HG03039 (cell line): ENCODE results near the gene KCNJ2.

Experiments used
- ATAC-seq: cut with Tn5 transposase; IDR thresholded peaks from one replicate; pipeline ENCODE4 v1.9.1; 2021; ENCODE audit warnings: mild to moderate bottlenecking, moderate library complexity; ENCODE audit not compliant: unreplicated experiment

The KCNJ2 gene

DNA sequence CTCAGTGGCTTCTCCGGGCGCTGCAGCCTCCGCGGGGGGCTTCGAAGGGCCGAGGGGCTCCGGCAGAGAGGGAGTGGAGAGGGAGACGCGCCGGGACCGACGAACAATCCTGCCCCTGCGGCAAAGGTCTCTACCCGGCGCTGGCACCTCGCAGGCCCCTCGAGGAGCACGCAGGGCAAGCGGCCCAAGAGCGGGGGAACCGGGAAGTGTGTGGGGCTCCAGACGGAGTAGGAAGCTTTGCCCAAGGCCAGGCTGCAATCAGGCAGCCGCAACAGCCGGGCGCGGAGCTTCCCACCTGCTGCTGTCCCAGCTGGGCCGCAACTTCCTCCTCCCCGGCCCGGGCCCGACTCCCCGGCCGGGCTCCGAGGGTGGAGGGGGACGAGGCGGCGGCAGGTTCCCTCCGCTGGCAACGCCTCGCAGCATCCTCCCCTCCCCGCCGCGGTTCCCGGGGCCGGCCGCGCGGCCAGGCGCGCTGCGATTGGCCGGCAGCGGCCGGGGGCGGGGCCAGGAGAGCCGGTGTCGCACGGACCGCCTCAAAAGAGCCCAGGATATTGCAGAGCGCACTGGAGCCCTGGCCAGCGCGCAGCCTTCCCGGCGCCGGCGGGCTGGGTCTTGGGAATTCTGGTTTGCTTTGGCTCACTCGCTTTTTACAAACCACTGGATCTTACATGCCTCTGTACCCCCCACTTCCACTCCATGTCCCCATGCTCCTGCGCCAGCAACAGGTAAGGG lies at the start of gene KCNJ2:
KCNJ2 (plus strand) TSS at position 556 of the 732 bp plus-strand sequence. CDS start 5,508 bp downstream, outside the sequence.
- peak; percentile 98 for ATAC-seq

DNA sequence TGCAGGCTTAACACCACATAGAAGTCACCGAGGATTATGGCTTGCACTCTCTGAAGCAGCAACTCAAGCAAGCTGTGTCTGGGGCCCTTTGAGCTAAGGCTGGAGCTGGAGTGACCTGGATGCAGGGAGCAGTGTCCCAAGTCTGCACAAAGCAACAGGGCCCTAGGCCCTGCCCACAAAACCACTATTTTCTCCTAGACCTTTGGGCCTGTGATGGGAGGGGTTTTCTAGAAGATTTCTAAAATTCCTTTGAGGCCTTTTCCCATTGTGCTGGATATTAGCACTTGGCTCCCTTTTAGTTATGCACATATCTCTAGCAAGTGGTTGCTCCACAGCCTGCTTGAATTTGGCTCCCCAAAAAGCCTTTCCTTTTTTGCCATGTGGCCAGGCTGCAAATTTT lies 49.8 kb upstream of the KCNJ2 start:
- ATAC-seq = no peak

DNA sequence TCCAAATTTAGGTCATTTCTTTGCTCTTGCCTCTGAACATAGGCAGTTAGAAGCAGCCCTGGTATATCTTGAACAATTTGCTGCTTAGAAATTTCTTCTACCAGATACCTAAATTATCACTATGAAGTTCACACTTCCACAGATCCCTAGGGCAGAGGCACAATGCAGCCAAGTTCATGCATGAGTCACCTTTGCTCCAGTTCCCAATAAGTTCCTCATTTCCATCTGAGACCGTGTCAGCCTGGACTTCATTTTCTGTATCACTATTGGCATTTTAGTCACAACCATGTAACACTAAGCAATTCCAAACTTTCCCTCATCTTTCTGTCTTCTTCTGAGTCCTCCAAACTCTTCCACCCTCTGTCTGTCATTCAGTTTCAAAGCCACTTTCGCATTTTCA lies 49.3 kb upstream of the KCNJ2 start:
- no peak for ATAC-seq

DNA sequence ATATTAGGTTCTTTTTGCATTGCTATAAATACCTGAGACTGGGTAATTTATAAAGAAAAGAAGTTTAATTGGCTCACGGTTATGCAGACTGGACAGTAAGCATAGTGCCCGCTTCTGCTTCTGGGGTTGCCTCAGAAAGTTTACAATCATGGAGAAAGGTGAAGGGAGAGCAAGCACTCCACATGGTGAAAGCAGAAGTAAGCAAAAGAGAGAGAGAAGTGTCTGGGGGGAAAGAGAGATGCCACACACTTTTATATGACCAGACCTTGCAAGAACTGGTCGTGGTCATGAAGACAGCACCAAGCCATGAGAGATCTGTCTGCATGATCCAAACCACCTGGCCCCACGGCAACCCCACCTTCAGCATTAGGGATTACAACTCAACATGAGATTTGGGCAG lies 48.9 kb upstream of the KCNJ2 start:
- no peak for ATAC-seq

DNA sequence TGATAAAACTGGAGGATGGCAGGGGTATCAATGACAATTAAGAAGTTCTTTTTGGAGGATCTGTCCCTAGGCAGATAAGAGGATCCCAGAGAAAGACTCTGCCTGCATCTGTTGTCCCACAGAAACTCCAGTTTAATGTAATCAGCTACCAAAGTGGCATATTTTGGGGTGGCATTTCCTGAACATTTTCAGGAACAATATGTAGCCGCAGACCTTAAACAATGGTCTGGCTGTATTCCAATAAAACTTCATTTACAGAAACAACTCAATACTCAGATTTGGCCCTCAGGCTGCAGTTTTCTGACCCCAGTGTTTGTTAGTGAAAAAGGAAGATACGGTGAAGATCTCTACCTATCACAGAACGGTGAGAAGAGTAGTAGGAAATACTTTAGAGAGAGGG lies 48.2 kb upstream of the KCNJ2 start:
- ATAC-seq = no peak

DNA sequence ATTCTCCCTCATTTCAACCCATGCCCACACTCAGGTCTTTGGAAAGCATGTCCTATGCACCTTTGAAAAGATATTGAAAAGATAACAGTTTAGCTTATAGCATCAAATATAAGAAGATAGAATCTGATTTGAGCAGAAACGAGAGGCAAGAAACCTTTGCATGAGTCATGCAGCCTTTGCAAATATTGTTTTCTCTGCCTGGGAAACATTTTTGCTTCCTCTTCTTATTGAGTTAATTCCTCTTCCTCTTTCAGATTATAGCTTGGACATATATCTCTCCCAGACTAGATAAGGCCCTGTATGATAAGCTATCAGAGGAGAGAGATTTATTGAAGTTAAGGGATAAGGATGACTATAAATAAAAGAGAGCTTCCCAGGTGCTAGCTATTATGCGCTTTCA lies 46.1 kb upstream of the KCNJ2 start:
- no peak for ATAC-seq

DNA sequence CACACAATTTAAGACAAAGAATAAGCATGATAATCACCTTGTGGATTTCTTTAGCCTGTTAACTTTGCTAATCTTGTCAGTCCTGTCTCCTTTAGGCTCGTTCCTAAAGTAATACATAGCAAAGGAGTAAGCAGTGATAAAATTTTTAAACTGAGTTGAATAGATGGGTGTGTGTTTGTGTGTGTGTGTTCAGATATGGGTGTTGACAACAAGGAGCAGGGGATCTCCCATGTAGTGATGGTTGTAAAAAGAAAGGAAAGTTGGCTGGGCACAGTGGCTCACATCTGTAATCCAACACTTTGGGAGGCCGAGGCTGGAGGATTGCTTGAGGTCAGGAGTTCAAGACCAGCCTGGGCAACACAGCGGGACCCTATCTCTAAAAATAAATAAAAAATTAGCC lies 44.6 kb upstream of the KCNJ2 start:
- no peak for ATAC-seq

DNA sequence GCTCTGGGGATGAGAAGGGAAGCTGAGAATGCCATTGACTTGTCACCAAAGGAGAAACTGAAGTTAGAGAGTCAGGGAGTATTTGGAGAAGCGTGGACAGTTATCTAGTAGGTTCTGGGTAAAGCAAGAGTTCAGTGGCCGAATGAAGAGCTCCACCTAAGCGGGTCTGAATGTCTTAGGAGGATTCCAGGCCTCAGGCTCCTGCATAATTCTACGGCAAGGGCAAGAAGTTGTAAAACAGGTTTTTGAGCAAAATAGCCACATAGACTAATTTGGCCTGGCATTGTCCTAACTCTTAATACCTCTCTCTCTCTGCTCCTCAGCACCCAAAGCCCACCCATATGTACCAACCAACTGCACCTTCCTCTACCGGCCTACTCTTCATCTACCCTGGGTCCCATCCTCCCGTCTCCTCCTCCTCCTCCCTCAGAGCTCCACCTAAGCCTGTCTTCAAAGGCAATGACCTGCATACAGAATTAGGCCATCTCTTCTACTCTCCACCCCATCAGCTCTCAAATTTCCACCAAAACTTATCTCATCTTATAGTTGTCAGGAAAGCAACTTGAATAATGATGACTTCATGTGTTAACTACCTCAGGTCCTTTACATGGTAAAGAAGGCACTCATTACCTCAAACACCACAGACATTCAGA lies 42.0 kb upstream of the KCNJ2 start:
- ATAC-seq = no peak

DNA sequence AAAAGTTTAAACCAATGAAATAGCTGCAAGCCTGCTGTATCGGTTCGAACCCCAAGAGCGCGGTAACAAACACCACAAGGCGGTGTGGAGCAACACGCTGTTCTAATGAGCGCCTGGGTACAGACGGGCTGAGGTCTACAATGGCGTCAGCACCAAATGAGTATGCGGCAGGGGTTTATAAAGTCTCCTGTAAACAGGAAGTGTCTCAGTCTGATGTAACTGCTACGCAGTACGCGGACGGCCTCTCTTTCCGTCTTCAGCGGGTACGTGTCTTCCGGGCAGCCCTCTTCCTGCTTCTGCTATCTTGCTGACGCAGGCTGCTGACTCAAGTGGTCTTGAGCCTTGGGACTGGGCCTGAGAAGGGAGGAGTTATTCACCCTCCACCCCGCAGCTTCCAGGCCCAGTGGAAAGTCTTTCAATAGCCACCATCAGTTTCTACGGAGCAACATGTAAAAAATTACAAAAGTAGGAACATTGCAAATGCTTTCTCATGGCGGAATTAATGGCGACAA lies 40.5 kb upstream of the KCNJ2 start:
- no peak for ATAC-seq

DNA sequence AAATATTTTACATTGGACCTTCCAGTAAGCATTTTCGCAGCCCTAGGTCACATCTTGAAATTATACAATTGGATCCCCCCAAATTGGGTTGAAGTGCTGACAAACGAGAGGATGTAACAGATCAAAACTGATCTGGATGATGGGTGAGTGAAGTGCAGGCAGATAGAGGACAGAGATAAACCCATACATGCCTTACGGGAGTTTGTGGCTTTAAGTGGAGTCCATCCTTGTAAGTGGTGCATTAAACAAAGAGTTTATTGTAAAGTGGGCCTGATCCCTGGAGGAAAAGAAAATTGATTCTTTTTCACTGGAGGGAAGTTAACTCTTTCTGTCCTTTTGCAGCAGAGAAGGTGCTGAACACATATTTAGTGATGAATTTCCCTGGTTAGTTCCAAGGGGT lies 39.0 kb upstream of the KCNJ2 start:
- ATAC-seq = no peak

DNA sequence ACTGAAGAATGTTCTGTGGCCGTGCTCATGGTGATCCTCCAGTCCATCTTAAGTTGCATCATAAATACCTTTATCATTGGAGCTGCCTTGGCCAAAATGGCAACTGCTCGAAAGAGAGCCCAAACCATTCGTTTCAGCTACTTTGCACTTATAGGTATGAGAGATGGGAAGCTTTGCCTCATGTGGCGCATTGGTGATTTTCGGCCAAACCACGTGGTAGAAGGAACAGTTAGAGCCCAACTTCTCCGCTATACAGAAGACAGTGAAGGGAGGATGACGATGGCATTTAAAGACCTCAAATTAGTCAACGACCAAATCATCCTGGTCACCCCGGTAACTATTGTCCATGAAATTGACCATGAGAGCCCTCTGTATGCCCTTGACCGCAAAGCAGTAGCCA lies 36.8 kb upstream of the KCNJ2 start:
- ATAC-seq = no peak

DNA sequence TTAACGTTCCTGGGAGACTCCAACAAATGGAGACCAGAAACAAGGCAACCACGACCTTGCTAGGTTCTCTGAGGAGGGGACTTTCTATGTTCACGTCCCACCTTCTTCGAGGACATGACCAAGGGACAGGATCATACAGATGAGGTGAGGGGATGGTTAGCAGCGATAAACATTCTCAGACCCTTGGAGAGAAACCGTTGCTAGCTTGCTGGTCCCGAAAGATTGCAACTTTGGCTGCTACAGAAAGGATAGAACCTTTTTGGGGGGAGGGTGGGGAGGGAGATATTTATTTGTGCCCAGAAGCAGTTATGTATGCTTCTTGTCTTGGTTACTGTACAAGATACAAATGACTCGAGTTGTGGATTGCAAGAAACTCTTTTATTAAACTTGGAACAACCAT lies 35.3 kb upstream of the KCNJ2 start:
- ATAC-seq = no peak

DNA sequence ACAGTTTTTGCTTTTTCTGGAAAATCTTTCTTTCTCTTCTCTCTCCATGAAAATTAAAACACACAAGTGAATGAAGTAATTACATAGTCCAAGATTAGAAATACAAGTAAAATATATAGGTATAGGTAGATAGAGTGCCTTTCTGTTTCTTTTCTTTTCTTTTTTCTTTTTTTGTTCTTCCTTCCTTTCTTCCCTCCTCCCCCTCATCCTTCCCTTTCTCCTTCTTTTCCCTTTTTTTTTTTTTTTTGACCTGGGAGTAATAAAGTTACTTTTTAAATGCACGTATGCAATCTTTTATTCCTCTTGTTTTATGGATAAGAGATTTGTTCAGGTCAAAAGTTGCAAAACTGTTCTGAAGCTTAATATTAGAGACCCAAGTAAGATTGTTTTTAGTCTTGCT lies 34.6 kb upstream of the KCNJ2 start:
- no peak for ATAC-seq

DNA sequence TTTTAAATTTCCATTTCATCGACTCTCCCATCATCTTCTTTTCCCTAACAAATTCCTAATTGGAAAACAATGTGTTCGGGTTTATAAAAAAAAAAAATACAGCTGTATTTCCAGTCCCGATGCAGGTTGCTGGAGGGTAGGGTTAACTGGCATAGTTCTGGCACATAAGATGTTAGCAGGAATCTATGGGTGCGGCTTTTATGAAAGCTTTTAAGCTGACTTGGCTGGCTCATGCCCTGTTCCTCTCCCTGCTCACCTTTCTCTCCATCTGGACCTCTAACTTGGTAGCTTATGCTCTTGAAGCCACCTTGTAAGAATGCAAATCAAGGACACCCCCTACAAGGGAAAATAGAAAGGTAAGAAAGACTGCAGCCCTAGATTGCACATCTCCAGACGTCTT lies 33.2 kb upstream of the KCNJ2 start:
- no peak for ATAC-seq

DNA sequence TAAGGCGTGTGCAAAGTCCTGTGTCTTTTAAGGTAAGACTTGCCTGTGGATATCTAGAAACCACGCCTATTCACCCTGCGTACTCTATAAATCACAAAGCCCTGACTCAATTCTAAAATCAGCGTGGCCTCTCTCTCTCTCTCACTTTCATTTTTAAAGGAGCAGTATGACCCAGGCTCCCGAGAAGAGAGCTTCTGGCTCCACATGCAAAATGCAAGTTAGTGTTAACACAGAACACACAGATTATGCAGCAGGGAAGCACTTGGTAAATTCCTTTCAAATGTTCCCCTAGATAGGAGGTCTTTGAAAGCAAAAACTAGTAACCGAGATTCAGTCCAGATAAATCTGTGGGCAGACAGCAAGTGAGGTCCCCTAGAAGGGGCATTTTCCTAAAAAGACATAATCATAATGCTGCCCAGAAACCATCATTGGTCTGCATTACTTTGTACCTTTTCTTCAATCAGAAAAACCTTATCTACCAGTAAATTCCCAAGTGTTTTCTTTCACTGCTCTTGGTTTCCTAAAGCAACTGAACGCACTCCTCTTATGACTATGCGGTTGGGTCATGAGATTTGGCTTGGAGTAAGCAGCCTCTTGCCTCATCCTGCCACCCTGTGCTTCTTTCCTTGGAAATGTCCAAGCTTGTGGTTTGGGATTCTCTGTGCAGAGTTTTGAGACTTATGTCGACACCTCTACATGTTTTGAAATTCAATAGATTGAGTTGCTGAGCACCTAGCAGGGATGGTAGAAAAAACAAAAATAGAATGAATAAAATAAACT lies 31.7 kb upstream of the KCNJ2 start:
- peak; percentile 99 for ATAC-seq

DNA sequence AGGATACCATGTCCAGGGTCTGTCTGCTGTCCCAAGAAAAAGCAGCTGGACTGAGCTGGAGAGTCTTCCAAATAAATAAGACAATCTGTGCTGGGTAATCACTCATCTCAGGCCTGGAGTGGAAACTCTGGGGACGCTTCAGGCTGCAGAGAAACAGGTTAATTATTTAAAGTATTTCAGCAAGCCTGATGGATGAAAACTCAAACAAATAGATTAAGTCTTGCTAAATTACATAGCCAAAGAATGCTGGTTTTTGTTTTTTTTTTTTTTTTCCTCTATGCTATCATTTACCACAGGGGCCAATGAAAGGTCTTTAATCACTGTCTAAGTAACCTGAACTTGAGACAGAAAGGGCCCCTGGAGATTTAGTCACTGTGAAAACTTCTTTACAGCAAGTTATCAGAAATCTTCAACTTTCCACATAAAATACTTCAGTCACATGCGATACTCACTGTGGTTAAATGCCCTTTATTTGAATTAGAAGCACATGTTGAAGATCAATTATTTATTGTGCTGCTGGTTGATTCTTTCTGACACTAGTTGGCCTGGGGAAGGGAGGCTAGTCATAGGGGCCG lies 31.0 kb upstream of the KCNJ2 start:
- no peak for ATAC-seq

DNA sequence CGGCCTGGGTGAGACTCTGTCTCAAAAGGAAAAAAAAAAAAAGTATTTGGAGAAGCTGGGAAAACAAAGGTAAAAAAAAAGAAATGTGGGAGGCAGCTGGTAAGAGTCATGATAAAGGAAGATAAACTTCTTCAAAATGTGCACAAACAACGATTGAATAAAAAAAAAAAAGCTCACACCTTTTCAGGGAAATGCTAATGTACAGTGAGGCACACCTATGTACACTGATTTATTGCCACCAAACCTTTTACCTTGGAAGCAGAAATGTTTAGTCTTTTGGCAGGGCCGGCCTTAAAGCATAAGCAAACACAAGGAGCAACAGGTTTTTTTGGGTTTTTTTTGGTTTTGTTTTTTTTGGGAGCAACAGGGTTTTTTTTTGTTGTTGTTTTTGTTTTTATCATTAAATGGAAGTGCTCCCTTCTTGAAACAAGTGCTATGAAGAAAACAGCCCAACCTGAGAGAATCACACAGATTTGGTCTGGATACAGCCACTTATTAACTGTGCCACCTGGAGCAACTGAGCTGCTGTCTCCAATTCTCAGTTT lies 29.8 kb upstream of the KCNJ2 start:
- no peak for ATAC-seq

DNA sequence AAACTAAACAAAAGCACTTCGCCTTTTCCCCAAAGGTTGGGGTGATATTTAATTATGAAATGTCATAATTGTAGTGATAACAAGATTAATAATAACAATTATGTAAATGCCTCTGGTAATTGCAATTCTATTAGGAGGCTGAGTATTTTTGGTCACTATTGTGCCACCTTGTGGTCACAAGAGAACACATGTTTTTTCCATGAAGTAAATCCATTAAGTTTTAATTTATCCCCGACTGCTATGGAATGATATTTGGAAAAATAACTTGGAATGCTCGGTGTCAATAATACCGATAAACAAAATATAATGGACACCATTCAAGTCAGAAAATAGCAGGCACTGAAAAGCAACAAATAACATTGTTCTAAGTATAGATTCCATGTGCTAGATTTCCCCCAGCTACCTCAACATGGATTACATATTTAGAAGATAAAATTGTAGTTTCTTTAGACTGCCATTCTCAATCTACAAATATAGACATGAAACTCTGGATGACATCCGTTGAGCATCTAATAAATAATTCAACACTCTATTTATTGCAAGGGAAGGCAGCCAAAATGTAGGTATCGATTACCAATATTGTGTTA lies 25.0 kb upstream of the KCNJ2 start:
- ATAC-seq = no peak

DNA sequence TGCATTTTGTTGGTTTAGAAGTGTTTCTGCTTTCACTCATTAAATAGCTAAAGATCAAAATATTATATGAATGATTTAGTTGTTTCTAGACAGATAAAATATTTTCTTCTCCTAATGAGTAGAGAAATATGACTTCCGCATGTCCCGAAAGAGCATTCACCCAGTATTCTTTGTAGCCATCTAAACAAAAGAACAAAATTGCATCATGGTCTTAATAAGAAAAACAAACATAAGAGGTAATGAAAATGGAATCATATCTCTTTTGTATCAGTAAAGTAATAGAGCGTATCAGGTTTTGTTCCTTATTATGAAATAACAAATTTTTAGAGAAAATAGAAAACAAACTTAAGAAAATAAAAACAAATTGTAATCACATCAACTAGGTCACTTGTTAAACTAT lies 16.1 kb upstream of the KCNJ2 start:
- ATAC-seq = no peak

DNA sequence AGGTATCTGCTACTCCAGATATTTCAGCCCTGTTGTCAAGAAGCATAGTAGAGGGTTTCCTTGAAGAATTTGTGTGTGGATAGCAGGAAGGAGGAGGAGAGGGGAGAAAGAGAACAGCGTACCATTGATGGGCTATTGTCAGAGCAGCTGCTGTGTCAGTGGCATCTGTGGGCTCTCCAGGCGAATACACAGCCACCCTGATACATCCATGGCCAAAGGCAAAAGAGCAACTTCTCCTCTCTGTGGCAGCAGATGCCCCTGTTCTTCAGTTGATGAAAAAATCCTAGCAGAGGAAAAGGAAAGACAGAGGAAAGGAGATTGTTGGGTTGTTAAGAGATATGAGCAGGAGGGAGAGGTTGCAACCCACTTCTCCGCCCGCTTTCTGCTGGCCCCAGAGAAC lies 12.2 kb upstream of the KCNJ2 start:
- ATAC-seq = no peak

DNA sequence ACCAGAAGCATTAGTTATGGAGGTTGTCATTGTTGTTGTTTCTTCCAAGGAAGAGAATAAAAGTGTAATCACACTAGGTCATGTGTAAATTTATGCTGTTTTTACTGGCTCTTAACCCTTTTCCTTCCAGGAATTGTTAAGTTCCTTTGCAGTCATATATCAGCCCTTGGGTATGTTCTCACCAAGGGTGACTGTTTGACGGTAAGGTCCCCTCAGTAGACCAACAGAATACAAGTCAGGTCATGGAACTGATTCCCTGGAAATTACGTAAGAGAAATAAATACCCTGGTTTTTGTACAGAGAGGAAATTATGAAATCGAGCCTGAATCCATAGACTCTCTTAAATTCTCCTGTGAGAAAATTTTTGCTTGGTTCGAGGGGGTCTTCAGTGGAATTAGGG lies 11.2 kb upstream of the KCNJ2 start:
- ATAC-seq = no peak
